WI38 (cell line): ENCODE data around the gene AQP2.

Source experiments
- H3K4me3 ChIP-seq: 2 replicates; pipeline ENCODE4 v1.5.1; 2011; ENCODE audit warnings: low read depth, mild to moderate bottlenecking, control low read depth, low read length
- TF ChIP-seq, protein P1 (sequence below): IDR thresholded peaks from 2 replicates; pipeline ENCODE4 v1.5.1; 2012; ENCODE audit warnings: low read depth, mild to moderate bottlenecking, control low read depth, low read length

Gene AQP2

DNA sequence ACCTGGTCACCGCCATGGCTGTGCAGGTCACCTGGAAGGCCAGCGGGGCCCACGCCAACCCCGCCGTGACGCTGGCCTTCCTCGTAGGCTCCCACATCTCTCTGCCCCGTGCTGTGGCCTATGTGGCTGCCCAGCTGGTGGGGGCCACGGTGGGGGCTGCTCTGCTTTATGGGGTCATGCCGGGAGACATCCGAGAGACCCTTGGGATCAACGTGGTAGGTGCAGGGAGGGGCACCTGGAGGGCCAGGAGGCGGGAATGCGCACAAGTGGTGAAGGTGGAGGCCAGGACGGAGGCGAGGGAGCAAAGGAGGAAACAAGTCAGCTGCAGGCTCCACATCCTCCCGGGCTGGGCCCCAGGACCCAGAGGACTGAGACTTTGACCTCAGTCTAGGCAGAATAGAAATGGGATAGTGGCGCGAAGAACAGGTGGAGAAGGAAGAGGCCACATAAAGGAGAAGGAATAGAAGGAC is 22.9 kb downstream of the AQP2 start:
- no peak overlapping the region for H3K4me3 ChIP-seq
- TF ChIP-seq, protein P1, sequence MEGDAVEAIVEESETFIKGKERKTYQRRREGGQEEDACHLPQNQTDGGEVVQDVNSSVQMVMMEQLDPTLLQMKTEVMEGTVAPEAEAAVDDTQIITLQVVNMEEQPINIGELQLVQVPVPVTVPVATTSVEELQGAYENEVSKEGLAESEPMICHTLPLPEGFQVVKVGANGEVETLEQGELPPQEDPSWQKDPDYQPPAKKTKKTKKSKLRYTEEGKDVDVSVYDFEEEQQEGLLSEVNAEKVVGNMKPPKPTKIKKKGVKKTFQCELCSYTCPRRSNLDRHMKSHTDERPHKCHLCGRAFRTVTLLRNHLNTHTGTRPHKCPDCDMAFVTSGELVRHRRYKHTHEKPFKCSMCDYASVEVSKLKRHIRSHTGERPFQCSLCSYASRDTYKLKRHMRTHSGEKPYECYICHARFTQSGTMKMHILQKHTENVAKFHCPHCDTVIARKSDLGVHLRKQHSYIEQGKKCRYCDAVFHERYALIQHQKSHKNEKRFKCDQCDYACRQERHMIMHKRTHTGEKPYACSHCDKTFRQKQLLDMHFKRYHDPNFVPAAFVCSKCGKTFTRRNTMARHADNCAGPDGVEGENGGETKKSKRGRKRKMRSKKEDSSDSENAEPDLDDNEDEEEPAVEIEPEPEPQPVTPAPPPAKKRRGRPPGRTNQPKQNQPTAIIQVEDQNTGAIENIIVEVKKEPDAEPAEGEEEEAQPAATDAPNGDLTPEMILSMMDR: no peak

DNA sequence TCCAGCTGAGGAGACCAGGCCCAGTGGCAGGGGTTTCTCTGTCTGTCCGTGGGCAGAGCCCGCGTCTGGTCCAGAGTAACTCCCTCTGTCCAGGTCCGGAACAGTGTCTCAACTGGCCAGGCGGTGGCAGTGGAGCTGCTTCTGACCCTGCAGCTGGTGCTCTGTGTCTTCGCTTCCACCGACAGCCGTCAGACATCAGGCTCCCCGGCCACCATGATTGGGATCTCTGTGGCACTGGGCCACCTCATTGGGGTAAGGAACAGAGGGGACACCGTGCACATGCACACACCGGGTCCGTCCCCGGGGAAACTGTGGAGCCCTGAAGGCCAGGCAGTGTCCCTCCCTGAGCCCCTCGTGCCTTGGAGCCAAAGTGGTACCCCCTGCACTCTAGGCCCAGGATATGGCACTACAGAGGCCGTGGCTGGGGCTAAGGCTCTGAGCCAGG is 23.7 kb downstream of the AQP2 start:
- H3K4me3 ChIP-seq: no peak overlapping the region
- TF ChIP-seq, protein P1: peak; percentile 72

- TF ChIP-seq, protein P1: no peak
- no peak overlapping the region for H3K4me3 ChIP-seq
Measured at GRCh38 chr12:49974677-49975317, 24.3 kb downstream of the AQP2 start.

DNA sequence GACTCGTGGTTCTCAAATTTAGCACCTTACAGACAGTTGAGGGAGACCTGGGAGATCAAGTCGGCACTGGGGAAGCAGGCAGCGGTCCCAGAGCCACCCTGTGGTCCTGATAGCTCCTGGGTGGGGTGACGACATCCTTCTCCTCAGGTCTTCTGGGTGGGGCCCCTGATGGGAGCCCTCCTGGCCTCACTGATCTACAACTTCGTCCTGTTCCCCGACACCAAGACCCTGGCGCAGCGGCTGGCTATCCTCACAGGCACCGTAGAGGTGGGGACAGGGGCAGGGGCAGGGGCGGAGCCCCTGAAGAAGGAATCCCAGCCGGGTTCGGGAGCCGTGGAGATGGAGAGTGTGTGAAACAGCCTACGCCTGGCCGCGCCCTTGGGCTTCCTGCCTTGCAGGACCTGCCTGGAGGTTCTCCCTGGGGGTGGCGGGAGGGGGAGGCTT is 24.8 kb downstream of the AQP2 start:
- H3K4me3 ChIP-seq: no peak overlapping the region
- TF ChIP-seq, protein P1: no peak

- TF ChIP-seq, protein P1: no peak
- H3K4me3 ChIP-seq: no peak overlapping the region
Measured at GRCh38 chr12:49976557-49976956, 26.0 kb downstream of the AQP2 start.

DNA sequence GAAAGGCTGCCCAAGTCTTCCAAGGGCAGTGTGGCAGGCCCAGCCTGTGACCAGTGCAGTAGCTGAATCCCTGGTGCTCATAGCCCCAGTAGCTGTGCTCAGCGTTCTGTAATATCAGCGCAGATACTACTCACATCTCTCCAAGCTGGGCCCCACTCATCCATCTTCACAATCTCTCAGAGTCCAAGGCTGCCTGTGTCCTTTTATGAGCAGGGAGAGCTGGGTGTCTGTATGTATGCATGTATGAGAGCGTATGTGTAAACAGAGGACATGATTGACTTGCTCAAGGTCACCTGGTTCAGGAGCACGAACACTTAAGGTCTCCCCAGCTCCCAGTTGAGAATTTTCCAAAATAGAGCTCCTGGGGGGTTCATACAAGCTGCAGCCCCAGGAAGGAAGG is 27.6 kb downstream of the AQP2 start:
- TF ChIP-seq, protein P1: no peak
- H3K4me3 ChIP-seq: no peak overlapping the region

DNA sequence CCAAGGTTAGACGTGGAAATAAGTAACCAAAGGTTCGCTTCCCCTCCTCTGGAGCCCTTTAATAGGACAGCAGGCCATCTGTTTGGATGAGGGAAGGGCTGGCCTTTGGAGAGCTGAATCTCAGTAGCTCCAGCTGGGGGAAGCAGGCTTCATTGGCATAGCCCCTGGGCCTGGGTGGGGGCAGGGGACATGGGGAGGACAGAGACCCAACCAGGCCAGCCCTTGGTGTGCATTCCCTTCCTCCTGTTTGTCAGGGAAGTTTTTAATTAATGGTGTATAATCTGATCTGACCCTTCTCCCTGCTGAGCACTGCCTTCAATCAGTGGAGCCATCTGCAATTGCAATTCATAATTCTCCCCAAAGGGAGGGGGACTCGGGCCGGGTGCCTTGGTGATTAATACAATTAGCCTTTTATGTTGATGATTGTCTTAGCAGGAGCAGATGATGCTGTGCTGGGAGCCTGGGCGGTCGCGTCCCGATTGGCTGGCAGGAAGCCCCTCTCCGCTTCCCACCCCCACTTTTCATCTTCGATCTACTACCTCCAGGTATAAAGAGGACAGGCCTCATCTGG is 28.6 kb downstream of the AQP2 start:
- no peak overlapping the region for H3K4me3 ChIP-seq
- TF ChIP-seq, protein P1: no peak
